Transverse colon (tissue), 3 donors: ENCODE data around the gene FTSJ3.

Experiments
- CTCF ChIP-seq, 5 experiments: fragments of 200-600 bp in 3 of 5; fragments of 450-650 bp in 2 of 5; sonication (generic) in 3 of 5; IDR thresholded peaks; 1 replicate in 2 of 5; 2 replicates in 3 of 5; pipeline ENCODE4 v1.5.1; 2016 to 2017; ENCODE audit warnings: antibody characterized with exemption in 5 of 5, inconsistent platforms in 3 of 5, mild to moderate bottlenecking in 2 of 5, moderate library complexity in 1 of 5
- EP300 ChIP-seq: sonication (generic); formaldehyde crosslinking; IDR thresholded peaks from one replicate; pipeline ENCODE4 v1.6.1; 2017; ENCODE audit warnings: antibody characterized with exemption, low read depth
- POLR2A ChIP-seq: fragments of 450-650 bp; IDR thresholded peaks from one replicate; pipeline ENCODE4 v1.6.1; 2016; ENCODE audit warnings: antibody characterized with exemption, mild to moderate bottlenecking, moderate library complexity

DNA sequence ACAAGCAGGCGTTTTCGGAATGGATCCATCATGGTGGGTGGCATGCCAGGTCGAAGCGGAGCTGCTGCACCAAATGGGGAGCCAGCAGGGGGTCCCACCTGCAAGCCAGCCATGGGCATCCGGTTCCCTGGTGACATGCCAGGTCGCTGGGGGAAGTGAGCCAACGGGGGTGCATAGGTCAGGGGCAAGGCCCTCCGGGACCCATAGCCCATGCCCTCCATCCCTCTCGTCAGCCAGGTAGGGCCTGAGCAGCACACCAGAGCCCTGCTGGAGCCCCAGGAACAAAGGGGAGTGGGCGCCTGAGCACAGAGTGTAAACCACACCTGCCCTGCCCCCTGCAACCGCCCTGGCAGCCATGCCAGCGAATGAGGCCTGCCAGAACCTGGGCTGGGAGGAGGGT, 10.0 kb upstream of the FTSJ3 start:
- TF ChIP-seq CTCF (IDR thresholded peaks at IDR 0.05) (no peak), POLR2A (no peak), EP300 (no peak)
